Vagina (tissue), 2 donors: ENCODE data around the gene ZNF292.

ENCODE experiments used
- CTCF ChIP-seq, 3 experiments: fragments of 450-650 bp in 2 of 3; fragments of 200-600 bp in 1 of 3; sonication (generic) in 1 of 3; IDR thresholded peaks; one replicate each; pipeline ENCODE4 v1.5.1; 2017 to 2019; ENCODE audit warnings: antibody characterized with exemption in 3 of 3, mild to moderate bottlenecking in 2 of 3, moderate library complexity in 2 of 3
- POLR2A ChIP-seq, 2 donors: fragments of 450-650 bp; IDR thresholded peaks; one replicate each; pipeline ENCODE4 v1.6.1; 2017; ENCODE audit warnings: antibody characterized with exemption in 2 of 2, mild to moderate bottlenecking in 2 of 2, moderate library complexity in 2 of 2
- POLR2AphosphoS5 ChIP-seq, 2 donors: sonication (generic); formaldehyde crosslinking; IDR thresholded peaks; one replicate each; pipeline ENCODE4 v1.9.0; 2017; ENCODE audit warnings: antibody characterized with exemption in 2 of 2, mild to moderate bottlenecking in 2 of 2, low read depth in 1 of 2; ENCODE audit not compliant: insufficient read depth in 1 of 2

GRCh38 chr6:87225937-87226336, 70.6 kb downstream of the ZNF292 start:
- TF ChIP-seq CTCF (IDR thresholded peaks at IDR 0.05) (no peak), POLR2A (IDR thresholded peaks at IDR 0.05) (no peak), POLR2AphosphoS5 (IDR thresholded peaks at IDR 0.05; ENCODE audit: insufficient read depth in 1 of 2, low read depth in 1 of 2) (no peak)
